ENCODE results near the gene DCPS.

- TF ChIP-seq, protein P1, sequence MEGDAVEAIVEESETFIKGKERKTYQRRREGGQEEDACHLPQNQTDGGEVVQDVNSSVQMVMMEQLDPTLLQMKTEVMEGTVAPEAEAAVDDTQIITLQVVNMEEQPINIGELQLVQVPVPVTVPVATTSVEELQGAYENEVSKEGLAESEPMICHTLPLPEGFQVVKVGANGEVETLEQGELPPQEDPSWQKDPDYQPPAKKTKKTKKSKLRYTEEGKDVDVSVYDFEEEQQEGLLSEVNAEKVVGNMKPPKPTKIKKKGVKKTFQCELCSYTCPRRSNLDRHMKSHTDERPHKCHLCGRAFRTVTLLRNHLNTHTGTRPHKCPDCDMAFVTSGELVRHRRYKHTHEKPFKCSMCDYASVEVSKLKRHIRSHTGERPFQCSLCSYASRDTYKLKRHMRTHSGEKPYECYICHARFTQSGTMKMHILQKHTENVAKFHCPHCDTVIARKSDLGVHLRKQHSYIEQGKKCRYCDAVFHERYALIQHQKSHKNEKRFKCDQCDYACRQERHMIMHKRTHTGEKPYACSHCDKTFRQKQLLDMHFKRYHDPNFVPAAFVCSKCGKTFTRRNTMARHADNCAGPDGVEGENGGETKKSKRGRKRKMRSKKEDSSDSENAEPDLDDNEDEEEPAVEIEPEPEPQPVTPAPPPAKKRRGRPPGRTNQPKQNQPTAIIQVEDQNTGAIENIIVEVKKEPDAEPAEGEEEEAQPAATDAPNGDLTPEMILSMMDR (IDR thresholded peaks at IDR 0.05; ENCODE audit: insufficient read depth, low read length, poor library complexity, severe bottlenecking): no peak
- no peak for TF ChIP-seq EZH2phosphoT487 (conservative IDR thresholded peaks at IDR 0.05; ENCODE audit: low read length)
Measured at GRCh38 chr11:126394036-126394435, 90.2 kb downstream of the DCPS start.

All from SU-DHL-6 (cell line).